H1 (cell line): ENCODE results near the gene SRCIN1.
A peak's percentile ranks its signal among the peaks of the same experiment; 100 is the strongest.

Experiments used
- CEBPB ChIP-seq: IDR thresholded peaks from 2 replicates; pipeline ENCODE4 v1.6.1; 2012; ENCODE audit warnings: low read depth, low read length
- EGR1 ChIP-seq: IDR thresholded peaks from 2 replicates; pipeline ENCODE4 v1.6.1; 2011; ENCODE audit warnings: low read depth, low read length, borderline replicate concordance
- JUND ChIP-seq: IDR thresholded peaks from 2 replicates; pipeline ENCODE4 v1.6.1; 2011; ENCODE audit warnings: mild to moderate bottlenecking, improper control_type of control experiment, low read length
- RFX5 ChIP-seq: IDR thresholded peaks from 2 replicates; pipeline ENCODE4 v1.6.1; 2011; ENCODE audit warnings: low read depth, low read length, improper control_type of control experiment, borderline replicate concordance
- RXRA ChIP-seq: IDR thresholded peaks from 2 replicates; pipeline ENCODE4 v1.6.1; 2011; ENCODE audit warnings: low read depth, mild to moderate bottlenecking, low read length, moderate library complexity; ENCODE audit not compliant: insufficient read depth
- TCF12 ChIP-seq: IDR thresholded peaks from 2 replicates; pipeline ENCODE4 v1.6.1; 2011; ENCODE audit warnings: low read depth, mild to moderate bottlenecking, low read length
- TF ChIP-seq, protein P1 (sequence below): IDR thresholded peaks from 2 replicates; pipeline ENCODE4 v1.6.1; 2012; ENCODE audit warnings: low read length, inconsistent platforms
- TF ChIP-seq, protein P2 (sequence below), 3 experiments: IDR thresholded peaks; 1 replicate in 2 of 3; 2 replicates in 1 of 3; pipeline versions ENCODE4 v1.5.1 to v1.6.1; 2011; ENCODE audit warnings: low read length in 3 of 3, mild to moderate bottlenecking in 3 of 3, inconsistent platforms in 2 of 3, low read depth in 1 of 3, moderate library complexity in 1 of 3; ENCODE audit not compliant: insufficient read depth in 1 of 3; ENCODE audit errors: control extremely low read depth in 1 of 3
- TF ChIP-seq, protein P3 (sequence below): IDR thresholded peaks from 2 replicates; pipeline ENCODE4 v1.6.1; 2011; ENCODE audit warnings: low read length, improper control_type of control experiment

GRCh38 chr17:38574712-38575111 is 31.0 kb downstream of the SRCIN1 start:
- TF ChIP-seq, protein P1, sequence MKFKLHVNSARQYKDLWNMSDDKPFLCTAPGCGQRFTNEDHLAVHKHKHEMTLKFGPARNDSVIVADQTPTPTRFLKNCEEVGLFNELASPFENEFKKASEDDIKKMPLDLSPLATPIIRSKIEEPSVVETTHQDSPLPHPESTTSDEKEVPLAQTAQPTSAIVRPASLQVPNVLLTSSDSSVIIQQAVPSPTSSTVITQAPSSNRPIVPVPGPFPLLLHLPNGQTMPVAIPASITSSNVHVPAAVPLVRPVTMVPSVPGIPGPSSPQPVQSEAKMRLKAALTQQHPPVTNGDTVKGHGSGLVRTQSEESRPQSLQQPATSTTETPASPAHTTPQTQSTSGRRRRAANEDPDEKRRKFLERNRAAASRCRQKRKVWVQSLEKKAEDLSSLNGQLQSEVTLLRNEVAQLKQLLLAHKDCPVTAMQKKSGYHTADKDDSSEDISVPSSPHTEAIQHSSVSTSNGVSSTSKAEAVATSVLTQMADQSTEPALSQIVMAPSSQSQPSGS: no peak
- TF ChIP-seq CEBPB: no peak
- no peak for TF ChIP-seq EGR1
- TF ChIP-seq, protein P2, sequence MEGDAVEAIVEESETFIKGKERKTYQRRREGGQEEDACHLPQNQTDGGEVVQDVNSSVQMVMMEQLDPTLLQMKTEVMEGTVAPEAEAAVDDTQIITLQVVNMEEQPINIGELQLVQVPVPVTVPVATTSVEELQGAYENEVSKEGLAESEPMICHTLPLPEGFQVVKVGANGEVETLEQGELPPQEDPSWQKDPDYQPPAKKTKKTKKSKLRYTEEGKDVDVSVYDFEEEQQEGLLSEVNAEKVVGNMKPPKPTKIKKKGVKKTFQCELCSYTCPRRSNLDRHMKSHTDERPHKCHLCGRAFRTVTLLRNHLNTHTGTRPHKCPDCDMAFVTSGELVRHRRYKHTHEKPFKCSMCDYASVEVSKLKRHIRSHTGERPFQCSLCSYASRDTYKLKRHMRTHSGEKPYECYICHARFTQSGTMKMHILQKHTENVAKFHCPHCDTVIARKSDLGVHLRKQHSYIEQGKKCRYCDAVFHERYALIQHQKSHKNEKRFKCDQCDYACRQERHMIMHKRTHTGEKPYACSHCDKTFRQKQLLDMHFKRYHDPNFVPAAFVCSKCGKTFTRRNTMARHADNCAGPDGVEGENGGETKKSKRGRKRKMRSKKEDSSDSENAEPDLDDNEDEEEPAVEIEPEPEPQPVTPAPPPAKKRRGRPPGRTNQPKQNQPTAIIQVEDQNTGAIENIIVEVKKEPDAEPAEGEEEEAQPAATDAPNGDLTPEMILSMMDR (IDR thresholded peaks at IDR 0.05; ENCODE audit: control extremely low read depth in 1 of 3, insufficient read depth in 1 of 3, low read depth in 1 of 3, low read length in 3 of 3): no peak
- TF ChIP-seq JUND: peak; percentile 71; the same call in 1 of the 2 replicates
- TF ChIP-seq RXRA: no peak
- TF ChIP-seq, protein P3, sequence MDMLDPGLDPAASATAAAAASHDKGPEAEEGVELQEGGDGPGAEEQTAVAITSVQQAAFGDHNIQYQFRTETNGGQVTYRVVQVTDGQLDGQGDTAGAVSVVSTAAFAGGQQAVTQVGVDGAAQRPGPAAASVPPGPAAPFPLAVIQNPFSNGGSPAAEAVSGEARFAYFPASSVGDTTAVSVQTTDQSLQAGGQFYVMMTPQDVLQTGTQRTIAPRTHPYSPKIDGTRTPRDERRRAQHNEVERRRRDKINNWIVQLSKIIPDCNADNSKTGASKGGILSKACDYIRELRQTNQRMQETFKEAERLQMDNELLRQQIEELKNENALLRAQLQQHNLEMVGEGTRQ: no peak
- TF ChIP-seq RFX5: no peak
- TF ChIP-seq TCF12: no peak
